ENCODE measurements around the gene KRTAP5-3.

GRCh38 chr11:1639666-1640065 lies 31.4 kb upstream of the KRTAP5-3 start:
- TF ChIP-seq SIN3A (conservative IDR thresholded peaks at IDR 0.05 in 1 of 2, IDR thresholded peaks at IDR 0.05 in 1 of 2; ENCODE audit: low read depth in 1 of 2, low read length in 2 of 2) (no peak), POLR2AphosphoS5 (IDR thresholded peaks at IDR 0.05; ENCODE audit: low read depth, low read length) (no peak), TAF1 (IDR thresholded peaks at IDR 0.05; ENCODE audit: low read depth, low read length) (no peak), EP300 (IDR thresholded peaks at IDR 0.05; ENCODE audit: borderline replicate concordance in 1 of 2, low read depth in 2 of 2, low read length in 2 of 2) (no peak), POLR2A (IDR thresholded peaks at IDR 0.05; ENCODE audit: control extremely low read depth in 1 of 2, low read depth in 2 of 2, low read length in 2 of 2) (no peak), CTCF (IDR thresholded peaks at IDR 0.05; ENCODE audit: control extremely low read depth in 1 of 3, insufficient read depth in 1 of 3, low read depth in 1 of 3, low read length in 3 of 3) (no peak), JUN (IDR thresholded peaks at IDR 0.05; ENCODE audit: low read depth, low read length) (no peak), E2F6 (IDR thresholded peaks at IDR 0.05) (no peak), EZH2 (IDR thresholded peaks at IDR 0.05; ENCODE audit: low read depth, low read length, severe bottlenecking) (no peak), MAFK (IDR thresholded peaks at IDR 0.05; ENCODE audit: low read depth, low read length) (no peak), BACH1 (IDR thresholded peaks at IDR 0.05; ENCODE audit: low read length) (no peak), CREB1 (IDR thresholded peaks at IDR 0.05) (no peak), SP1 (IDR thresholded peaks at IDR 0.05; ENCODE audit: low read depth, low read length) (no peak)

All from H1 (cell line).